ENCODE results near the gene GALE.
"Not testable (repeated sequence)": the region's sequence is repeated elsewhere in the genome, so short reads cannot be mapped to it uniquely, and the experiment has no call there.

Gene GALE

DNA sequence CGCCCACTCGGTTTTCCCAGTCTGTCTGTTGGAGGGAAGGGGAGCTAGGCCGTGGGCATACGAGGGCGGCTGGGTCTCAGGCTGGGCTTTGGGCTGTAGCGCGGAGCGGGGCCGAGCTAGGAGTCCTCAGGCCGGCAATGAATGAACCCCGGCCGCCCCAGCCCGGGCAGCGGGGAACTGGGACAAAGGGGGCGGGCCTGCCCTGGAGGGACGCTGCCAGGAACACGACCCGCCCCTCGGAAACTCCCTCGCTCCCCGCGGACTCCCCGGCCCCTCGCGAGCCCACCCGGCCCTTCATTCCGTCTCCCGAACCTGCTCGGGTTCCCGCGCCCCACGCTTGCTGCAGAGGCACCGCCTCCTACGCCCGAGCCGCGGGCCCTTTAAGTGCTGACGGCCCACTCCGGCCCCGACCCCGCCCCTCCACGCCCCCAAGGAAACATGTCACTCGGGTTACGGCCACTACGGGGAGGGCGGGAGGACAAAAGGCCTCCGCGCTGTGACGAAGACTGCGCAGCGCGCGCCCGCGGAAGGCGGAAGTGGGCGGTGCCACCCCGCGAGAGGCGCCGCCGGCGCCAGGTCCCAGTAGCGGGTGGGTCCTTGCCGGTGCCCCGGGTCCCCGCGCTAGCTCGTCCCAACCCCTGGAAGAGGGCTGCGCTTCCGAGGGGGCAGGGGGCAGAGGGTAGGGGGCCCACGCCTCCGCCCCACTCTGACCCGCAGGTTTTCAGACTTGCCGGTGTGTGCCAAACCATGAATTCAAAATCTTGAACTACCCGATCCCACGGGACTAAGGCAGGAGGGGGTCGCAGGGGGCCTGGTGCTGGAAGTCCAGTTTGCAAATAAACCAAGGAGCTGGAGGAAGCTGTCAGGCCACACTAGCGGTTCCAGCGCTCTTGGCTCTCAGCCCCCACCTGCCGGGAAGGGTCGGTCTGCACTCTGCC lies at the start of gene GALE:
Gene GALE, minus strand, starts transcription at position 355 of the 938 bp plus-strand sequence. CDS start 1,747 bp downstream, outside the sequence.
- no peaks in the 10 kb centered on the region for H3K27me3 ChIP-seq (ENCODE audit: control insufficient read depth in 1 of 2, insufficient read depth in 2 of 2, low read length in 2 of 2)
- H3K4me3 ChIP-seq (ENCODE audit: low read depth in 1 of 2, low read length in 2 of 2), result peak within 1 kb of the TSS; percentile 76 to 85
- peak within 1 kb of the TSS; percentile 96 for H3K27ac ChIP-seq (ENCODE audit: low read depth, low read length)
- H3K36me3 ChIP-seq (ENCODE audit: insufficient read depth, low read length), result peaks cover 7% of the 10 kb centered on the region
- peak within 1 kb of the TSS; percentile 84 for H3K9ac ChIP-seq (ENCODE audit: low read length)
- H3K4me1 ChIP-seq (ENCODE audit: insufficient read depth, low read length), result peaks cover 18% of the 10 kb centered on the region
- no peaks in the 10 kb centered on the region for H3K9me3 ChIP-seq (ENCODE audit: low read length)

DNA sequence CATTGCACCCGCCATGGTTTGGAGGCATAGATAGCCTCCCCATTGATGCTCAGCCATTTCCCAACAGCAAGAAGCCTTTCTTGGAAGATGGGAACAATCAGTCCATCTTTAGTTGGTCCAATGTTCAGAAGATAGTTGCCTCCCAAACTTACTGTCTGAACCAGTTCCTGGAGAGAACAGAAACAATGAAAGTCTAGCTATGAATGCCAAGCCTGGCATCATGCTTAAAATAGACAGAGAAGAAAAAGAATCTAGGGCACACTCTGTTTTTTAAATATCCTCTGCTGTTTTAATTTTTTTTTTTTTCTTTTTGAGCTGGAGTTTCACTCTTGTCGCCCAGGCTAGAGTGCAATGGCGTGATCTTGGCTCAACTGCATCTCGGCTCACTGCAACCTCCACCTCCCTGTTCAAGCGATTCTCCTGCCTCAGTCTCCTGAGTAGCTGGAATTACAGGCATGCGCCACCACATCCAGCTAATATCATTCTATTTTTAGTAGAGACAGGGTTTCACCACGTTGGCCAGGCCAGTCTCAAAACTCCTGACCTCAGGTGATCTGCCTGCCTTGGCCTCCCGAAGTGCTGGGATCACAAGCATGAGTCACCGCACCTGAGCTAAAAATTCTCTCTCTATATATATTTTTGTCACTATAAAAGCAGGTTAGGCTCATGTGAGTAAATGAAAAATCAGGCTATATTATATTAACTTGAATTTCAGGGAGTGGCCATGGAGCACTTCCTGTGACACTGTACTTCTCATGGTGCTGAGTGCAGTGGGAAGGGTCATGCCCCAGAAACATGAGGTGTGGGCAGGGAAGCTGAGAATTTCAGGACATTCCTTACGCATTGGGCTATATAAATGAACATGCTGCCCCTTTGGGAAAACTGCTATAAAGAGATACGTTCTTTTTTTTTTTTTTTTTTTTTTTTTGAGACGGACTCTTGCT lies 48.4 kb upstream of the GALE start:
- Histone ChIP-seq H3K27ac (ENCODE audit: low read depth, low read length) (no peak overlapping the region), H3K4me3 (ENCODE audit: low read depth in 1 of 2, low read length in 2 of 2) (no peak overlapping the region), H3K36me3 (ENCODE audit: insufficient read depth, low read length) (peaks cover 18% of the 10 kb centered on the region), H3K4me1 (ENCODE audit: insufficient read depth, low read length) (no peaks in the 10 kb centered on the region), H3K9ac (ENCODE audit: low read length) (no peak overlapping the region), H3K9me3 (ENCODE audit: low read length) (no peaks in the 10 kb centered on the region), H3K27me3 (ENCODE audit: control insufficient read depth in 1 of 2, insufficient read depth in 2 of 2, low read length in 2 of 2) (no peaks in the 10 kb centered on the region)

DNA sequence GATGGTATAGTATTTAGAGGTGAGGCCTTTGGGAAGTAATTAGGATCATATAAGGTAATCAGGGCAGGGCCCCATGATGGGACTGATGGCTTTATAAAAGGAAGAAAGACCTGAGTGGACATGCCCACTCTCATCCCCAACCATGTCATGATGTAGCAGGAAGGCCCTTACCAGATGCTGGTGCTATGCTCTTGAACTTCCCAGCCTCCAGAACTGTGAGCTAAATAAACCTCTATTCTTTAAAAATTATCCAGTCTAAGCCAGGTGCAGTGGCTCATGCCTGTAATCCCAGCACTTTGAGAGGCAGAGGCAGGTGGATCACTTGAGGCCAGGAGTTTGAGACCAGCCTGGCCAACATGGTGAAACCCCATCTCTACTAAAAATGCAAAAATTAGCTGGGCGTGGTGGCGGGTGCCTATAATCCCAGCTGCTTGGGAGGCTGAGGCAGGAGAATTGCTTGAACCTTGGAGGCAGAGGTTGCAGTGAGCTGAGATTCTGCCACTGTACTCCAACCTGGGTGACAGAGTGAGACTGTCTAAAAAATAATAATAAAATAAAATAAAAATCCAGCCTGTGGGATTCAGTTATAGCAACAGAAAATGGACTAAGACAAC lies 47.0 kb upstream of the GALE start:
- H3K27ac ChIP-seq (ENCODE audit: low read depth, low read length); H3K27me3 ChIP-seq (ENCODE audit: control insufficient read depth in 1 of 2, insufficient read depth in 2 of 2, low read length in 2 of 2); H3K9ac ChIP-seq (ENCODE audit: low read length); H3K4me3 ChIP-seq (ENCODE audit: low read depth in 1 of 2, low read length in 2 of 2); H3K4me1 ChIP-seq (ENCODE audit: insufficient read depth, low read length); H3K9me3 ChIP-seq (ENCODE audit: low read length): not testable (repeated sequence)
- H3K36me3 ChIP-seq (ENCODE audit: insufficient read depth, low read length), result peaks cover 18% of the 10 kb centered on the region

DNA sequence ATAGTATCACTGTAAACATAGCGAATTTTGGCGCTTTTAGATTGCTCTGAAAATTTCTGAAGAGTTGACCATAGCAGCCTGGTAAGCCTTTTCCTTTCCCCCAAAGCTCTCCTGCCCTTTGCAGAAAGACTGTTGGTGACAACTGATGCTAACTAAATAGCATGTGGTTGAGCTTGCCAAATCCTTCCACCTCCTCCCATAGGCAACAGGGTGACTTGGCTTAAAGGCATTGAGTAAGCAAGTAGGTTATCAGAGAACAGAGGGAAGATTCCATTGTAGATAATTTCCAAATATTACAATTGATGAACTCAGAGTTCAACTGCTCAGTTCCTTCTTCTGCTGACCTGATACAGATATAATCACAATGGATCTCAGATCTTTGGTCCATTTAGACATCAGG lies 44.6 kb upstream of the GALE start:
- H3K36me3 ChIP-seq (ENCODE audit: insufficient read depth, low read length), result peaks cover 18% of the 10 kb centered on the region
- no peak overlapping the region for H3K9ac ChIP-seq (ENCODE audit: low read length)
- no peaks in the 10 kb centered on the region for H3K4me1 ChIP-seq (ENCODE audit: insufficient read depth, low read length)
- no peaks in the 10 kb centered on the region for H3K9me3 ChIP-seq (ENCODE audit: low read length)
- no peaks in the 10 kb centered on the region for H3K27me3 ChIP-seq (ENCODE audit: control insufficient read depth in 1 of 2, insufficient read depth in 2 of 2, low read length in 2 of 2)
- no peak overlapping the region for H3K27ac ChIP-seq (ENCODE audit: low read depth, low read length)
- no peak overlapping the region for H3K4me3 ChIP-seq (ENCODE audit: low read depth in 1 of 2, low read length in 2 of 2)

DNA sequence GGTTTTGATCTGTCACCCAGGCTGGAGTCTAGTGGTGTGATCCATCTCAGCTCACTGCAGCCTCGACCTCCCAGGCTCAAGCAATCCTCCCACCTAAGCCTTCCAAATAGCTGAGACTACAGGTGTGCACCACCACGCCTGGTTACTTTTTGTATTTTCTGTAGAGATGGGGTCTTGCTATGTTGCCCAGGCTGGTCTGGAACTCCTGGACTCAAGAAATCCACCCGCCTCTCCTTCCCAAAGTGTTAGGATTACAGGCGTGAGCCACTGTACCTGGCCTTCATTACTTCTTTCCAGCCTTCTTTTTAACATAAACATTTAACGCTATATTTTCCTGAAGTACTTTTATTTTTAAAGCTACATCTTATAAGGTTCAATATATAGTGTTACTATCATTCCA lies 43.1 kb upstream of the GALE start:
- Histone ChIP-seq H3K27ac (ENCODE audit: low read depth, low read length) (no peak overlapping the region), H3K4me3 (ENCODE audit: low read depth in 1 of 2, low read length in 2 of 2) (no peak overlapping the region), H3K27me3 (ENCODE audit: control insufficient read depth in 1 of 2, insufficient read depth in 2 of 2, low read length in 2 of 2) (no peaks in the 10 kb centered on the region), H3K36me3 (ENCODE audit: insufficient read depth, low read length) (peaks cover 18% of the 10 kb centered on the region), H3K9me3 (ENCODE audit: low read length) (no peaks in the 10 kb centered on the region), H3K4me1 (ENCODE audit: insufficient read depth, low read length) (no peaks in the 10 kb centered on the region), H3K9ac (ENCODE audit: low read length) (no peak overlapping the region)

DNA sequence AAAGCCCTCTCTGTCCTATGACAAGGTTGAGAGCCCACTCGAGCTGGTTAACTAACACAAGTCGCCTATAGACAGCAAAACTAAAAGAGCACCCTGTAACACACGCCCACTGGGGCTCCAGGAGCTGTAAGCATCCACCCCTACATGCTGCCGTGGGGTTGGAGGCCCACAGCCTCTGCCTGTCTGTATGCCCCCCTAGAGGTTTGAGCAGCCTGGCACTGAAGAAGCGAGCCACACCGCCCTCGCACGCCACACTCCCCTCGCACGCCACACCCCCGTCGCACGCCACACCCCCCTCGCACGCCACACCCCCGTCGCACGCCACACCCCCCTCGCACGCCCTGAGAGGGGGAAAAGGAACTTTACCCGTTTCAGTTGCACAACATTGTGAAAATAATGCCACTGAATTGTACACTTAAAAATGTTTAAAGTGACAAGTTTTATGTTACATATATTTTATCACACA lies 37.9 kb upstream of the GALE start:
- Histone ChIP-seq H3K36me3 (ENCODE audit: insufficient read depth, low read length) (no peaks in the 10 kb centered on the region), H3K27ac (ENCODE audit: low read depth, low read length) (no peak overlapping the region), H3K9ac (ENCODE audit: low read length) (no peak overlapping the region), H3K4me1 (ENCODE audit: insufficient read depth, low read length) (no peaks in the 10 kb centered on the region), H3K9me3 (ENCODE audit: low read length) (no peaks in the 10 kb centered on the region), H3K4me3 (ENCODE audit: low read depth in 1 of 2, low read length in 2 of 2) (peak overlapping the region in 1 of 2 donors; percentile 52), H3K27me3 (ENCODE audit: control insufficient read depth in 1 of 2, insufficient read depth in 2 of 2, low read length in 2 of 2) (no peaks in the 10 kb centered on the region)

DNA sequence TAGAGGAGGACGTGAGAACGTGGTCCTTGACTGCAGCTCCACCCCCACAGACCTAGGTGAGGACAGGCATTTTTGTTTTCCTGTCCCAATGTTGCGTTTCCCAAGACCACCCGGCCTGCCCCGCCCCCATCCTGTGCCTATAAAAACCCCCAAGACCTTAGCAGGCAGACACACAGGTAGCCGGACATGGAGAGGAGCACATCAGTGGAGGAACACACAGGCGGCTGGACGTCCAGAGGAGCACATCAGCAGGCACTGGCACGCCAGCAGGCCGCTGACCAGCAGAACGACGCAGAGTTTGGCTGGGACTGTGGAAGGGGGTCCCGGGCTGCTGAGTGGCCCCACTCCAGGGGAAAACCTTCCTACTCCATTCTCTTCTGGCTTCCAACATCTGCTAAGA lies 37.4 kb upstream of the GALE start:
- H3K9ac ChIP-seq (ENCODE audit: low read length), result no peak overlapping the region
- H3K27ac ChIP-seq (ENCODE audit: low read depth, low read length), result no peak overlapping the region
- peak overlapping the region in 1 of 2 donors; percentile 52 for H3K4me3 ChIP-seq (ENCODE audit: low read depth in 1 of 2, low read length in 2 of 2)

DNA sequence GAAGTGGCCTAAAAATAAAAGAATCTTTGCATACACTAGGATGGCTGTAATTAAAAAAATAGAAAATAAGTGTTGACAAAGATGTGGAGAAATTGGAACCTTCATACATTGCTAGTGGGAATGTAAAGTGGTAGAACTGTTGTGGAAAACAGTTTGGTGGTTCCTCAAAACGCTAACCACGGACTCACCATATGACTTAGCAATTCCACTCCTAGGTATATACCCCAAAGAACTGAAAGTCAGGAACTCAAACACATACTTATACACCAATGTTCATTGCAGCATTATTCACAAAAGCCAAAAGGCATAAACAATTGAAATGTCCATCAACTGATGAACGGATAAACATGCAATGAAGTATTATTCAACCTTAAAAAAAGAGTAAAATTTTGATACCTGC lies 35.5 kb upstream of the GALE start:
- no peak overlapping the region for H3K9ac ChIP-seq (ENCODE audit: low read length)
- H3K4me3 ChIP-seq (ENCODE audit: low read depth in 1 of 2, low read length in 2 of 2), result no peak overlapping the region
- no peak overlapping the region for H3K27ac ChIP-seq (ENCODE audit: low read depth, low read length)
- no peaks in the 10 kb centered on the region for H3K9me3 ChIP-seq (ENCODE audit: low read length)
- H3K27me3 ChIP-seq (ENCODE audit: control insufficient read depth in 1 of 2, insufficient read depth in 2 of 2, low read length in 2 of 2), result no peaks in the 10 kb centered on the region
- H3K4me1 ChIP-seq (ENCODE audit: insufficient read depth, low read length), result no peaks in the 10 kb centered on the region
- no peaks in the 10 kb centered on the region for H3K36me3 ChIP-seq (ENCODE audit: insufficient read depth, low read length)

More for the DNA sequence above, 37.4 kb upstream of the GALE start:
- H3K27me3 ChIP-seq (ENCODE audit: control insufficient read depth in 1 of 2, insufficient read depth in 2 of 2, low read length in 2 of 2), result no peaks in the 10 kb centered on the region
- no peaks in the 10 kb centered on the region for H3K9me3 ChIP-seq (ENCODE audit: low read length)
- H3K36me3 ChIP-seq (ENCODE audit: insufficient read depth, low read length), result no peaks in the 10 kb centered on the region
- no peaks in the 10 kb centered on the region for H3K4me1 ChIP-seq (ENCODE audit: insufficient read depth, low read length)

DNA sequence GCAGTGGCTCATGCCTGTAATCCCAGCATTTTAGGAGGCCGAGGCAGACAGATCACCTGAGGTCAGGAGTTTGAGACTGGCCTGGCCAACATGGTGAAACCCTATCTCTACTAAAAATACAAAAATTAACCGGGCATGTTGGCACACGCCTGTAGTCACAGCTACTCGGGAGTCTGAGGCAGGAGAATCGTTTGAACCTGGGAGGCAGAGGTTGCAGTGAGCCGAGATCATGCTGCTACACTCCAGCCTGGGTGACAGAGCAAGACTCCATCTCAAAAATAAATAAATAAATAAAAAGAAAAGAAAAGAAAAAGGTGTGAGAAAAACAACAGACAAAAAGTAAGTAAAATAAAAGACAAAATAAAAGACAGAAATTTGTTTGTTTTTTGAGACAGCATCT lies 33.6 kb upstream of the GALE start:
- H3K27ac ChIP-seq (ENCODE audit: low read depth, low read length); H3K27me3 ChIP-seq (ENCODE audit: control insufficient read depth in 1 of 2, insufficient read depth in 2 of 2, low read length in 2 of 2); H3K4me1 ChIP-seq (ENCODE audit: insufficient read depth, low read length); H3K4me3 ChIP-seq (ENCODE audit: low read depth in 1 of 2, low read length in 2 of 2); H3K36me3 ChIP-seq (ENCODE audit: insufficient read depth, low read length); H3K9ac ChIP-seq (ENCODE audit: low read length); H3K9me3 ChIP-seq (ENCODE audit: low read length): not testable (repeated sequence)

DNA sequence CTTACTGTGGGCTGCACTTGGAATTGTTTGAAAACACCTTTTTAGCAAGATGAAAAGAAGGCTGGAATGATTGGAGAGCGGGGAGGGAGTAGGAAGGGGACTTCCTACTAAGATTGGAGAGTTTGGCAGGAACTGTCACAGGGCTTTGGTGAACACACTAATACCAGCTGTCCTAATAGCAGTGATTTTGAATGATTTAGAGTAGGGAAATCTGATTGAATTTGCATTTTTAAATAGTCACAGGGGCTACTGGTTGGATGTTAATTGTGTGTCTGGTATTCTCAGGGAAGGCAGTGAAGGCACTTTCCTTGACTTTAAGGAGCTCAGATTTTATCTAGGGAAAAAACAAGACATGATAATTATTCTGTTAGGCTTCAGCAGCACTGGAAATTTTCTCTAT lies 27.2 kb upstream of the GALE start:
- Histone ChIP-seq H3K36me3 (ENCODE audit: insufficient read depth, low read length) (no peaks in the 10 kb centered on the region), H3K4me1 (ENCODE audit: insufficient read depth, low read length) (peaks cover 12% of the 10 kb centered on the region), H3K9ac (ENCODE audit: low read length) (no peak overlapping the region), H3K27me3 (ENCODE audit: control insufficient read depth in 1 of 2, insufficient read depth in 2 of 2, low read length in 2 of 2) (no peaks in the 10 kb centered on the region), H3K9me3 (ENCODE audit: low read length) (no peaks in the 10 kb centered on the region), H3K27ac (ENCODE audit: low read depth, low read length) (no peak overlapping the region), H3K4me3 (ENCODE audit: low read depth in 1 of 2, low read length in 2 of 2) (no peak overlapping the region)

DNA sequence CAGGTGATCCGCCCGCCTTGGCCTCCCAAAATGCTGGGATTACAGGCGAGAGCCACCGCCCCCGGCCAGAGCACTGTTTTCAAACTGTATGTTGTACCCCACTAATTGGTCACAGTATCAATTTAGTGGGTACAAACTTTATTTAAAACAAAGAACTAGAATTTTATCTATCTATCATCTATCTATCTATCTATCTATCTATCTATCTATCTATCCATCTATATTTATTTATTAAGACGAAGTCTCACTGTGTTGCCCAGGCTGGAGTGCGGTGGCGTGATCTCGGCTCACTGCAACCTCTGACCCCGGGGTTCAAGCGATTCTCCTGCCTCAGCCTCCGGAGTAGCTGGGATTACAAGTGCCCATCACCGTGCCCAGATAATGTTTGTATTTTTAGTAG lies 26.0 kb upstream of the GALE start:
- not testable (repeated sequence) for H3K36me3 ChIP-seq (ENCODE audit: insufficient read depth, low read length); H3K4me3 ChIP-seq (ENCODE audit: low read depth in 1 of 2, low read length in 2 of 2); H3K27me3 ChIP-seq (ENCODE audit: control insufficient read depth in 1 of 2, insufficient read depth in 2 of 2, low read length in 2 of 2); H3K9ac ChIP-seq (ENCODE audit: low read length); H3K9me3 ChIP-seq (ENCODE audit: low read length); H3K27ac ChIP-seq (ENCODE audit: low read depth, low read length)
- peaks cover 12% of the 10 kb centered on the region for H3K4me1 ChIP-seq (ENCODE audit: insufficient read depth, low read length)

All from muscle layer of colon (tissue), 2 donors.